OCI-LY1 (cell line): ENCODE results near the gene SYP.

Source experiments
- CTCF ChIP-seq: fragments of 200-600 bp; sonication (generic), shearing (Covaris generic); IDR thresholded peaks from 2 replicates; pipeline ENCODE4 v1.5.1; 2017; ENCODE audit warnings: mild to moderate bottlenecking, antibody characterized with exemption, low read length, moderate library complexity, mixed read lengths
- EZH2 ChIP-seq: fragments of 200-600 bp; sonication (generic), shearing (Covaris generic); IDR thresholded peaks from 2 replicates; pipeline ENCODE4 v1.8.0; 2017; ENCODE audit warnings: borderline replicate concordance, mixed run types, mild to moderate bottlenecking, antibody characterized with exemption, low read length, moderate library complexity, mixed read lengths

DNA sequence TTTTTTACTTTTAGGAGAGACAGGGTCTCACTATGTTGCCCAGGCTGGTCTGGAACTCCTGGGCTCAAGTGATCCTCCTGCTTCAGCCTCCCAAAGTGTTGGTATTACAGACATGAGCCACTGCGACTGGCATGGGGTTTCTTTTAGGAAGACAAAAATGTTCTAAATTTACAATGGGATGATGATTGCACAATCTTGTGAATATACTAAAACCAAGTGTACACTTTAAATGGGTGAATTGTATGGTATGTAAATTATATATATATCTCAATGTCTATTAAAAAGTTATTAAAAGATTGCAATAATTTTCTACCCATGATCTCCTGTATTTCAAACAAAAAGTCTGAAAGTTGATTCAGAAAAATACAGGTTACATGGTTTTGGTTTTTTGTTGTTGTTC lies 46.5 kb downstream of the SYP start:
- no peak for TF ChIP-seq CTCF
- TF ChIP-seq EZH2 = no peak
